ENCODE measurements around the gene ARG2.
"Not testable (repeated sequence)": the region's sequence is repeated elsewhere in the genome, so short reads cannot be mapped to it uniquely, and the experiment has no call there.

The ARG2 gene

DNA sequence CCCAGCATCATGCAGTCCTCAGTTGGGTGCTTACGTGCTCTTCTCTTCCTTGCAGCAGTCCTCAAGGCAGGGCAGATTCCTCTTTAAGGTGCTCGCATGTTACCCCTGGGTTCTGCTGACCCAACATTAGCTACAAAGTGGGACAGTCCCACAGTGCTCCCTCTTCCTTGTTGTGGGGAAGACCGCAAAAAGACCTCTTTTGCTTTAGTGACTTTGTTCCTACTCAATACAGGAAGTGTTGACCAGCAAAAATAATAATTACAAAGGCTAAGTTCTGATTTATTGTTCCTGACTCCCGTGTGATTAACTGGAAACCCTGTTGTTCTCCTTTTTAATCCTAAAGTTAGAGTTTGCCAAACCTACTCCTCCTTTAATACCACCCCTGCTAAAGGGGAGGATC, 33.4 kb upstream of the ARG2 start:
- DNase-seq (no peak), ATAC-seq (no peak)

DNA sequence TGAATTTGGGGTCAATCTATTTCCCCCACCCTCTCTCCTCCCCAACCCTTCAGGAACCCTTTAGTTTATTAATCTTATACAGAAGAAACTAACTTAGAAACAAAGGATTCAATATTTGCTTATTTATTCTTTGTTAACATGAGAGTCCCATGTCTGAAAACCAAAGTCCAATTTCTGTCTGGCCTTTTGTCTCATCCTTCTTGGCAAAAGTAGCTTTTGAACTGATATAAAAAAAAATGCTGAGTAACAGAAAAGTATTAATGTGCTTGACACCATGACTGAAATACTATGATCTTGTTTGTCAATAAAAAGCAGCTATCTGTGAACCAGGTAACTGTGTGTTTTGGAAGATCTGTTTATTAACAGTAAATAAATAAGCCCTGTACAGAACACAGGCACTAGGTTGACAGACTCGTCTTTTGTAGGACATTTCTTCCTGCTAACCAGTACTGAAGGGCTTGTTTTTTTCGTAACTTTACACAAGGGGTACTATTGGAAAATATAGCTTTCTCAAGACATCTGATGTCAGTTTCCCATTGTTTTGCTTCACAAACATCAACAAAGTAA, 30.4 kb upstream of the ARG2 start:
- DNase-seq (no peak), ATAC-seq (no peak)

DNA sequence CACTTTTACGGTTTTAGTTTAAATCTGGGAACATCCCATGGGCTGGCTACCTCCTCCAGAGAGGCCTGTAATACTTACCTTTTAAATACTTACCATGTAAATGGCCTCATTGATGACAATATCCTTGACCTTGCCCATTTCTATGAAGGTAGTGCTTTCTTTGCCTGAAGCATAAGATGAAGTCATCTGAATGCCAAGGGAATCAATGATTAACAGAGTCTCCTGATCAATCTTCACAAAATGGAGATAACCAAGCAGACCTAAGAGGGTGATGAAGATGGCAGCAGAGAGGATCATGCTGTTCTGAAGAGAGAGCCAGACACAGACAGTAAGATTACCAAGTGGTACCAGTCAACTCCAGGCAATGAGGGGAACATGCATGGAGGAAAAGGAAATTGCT, 26.1 kb upstream of the ARG2 start:
- DNase-seq, ATAC-seq: not testable (repeated sequence)

DNA sequence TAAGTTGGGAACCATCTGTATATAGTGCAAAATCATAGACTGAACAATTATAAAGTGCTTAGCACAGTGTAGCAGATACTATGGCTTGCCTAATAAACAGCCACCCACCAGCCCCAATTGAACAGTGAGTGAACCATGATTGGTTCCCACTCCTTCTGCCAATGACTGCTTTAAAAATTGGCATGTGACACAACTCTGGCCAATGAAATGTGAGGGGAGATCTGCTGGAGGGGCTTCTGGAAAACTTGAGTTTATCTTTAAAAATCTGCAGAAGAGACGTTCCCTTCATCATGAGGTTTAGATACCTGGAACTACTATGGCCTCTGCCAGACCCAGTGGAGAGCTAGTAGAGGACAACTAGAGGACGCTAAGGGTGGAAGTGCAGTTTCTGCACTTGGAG, 24.3 kb upstream of the ARG2 start:
- DNase-seq (no peak), ATAC-seq (no peak)

DNA sequence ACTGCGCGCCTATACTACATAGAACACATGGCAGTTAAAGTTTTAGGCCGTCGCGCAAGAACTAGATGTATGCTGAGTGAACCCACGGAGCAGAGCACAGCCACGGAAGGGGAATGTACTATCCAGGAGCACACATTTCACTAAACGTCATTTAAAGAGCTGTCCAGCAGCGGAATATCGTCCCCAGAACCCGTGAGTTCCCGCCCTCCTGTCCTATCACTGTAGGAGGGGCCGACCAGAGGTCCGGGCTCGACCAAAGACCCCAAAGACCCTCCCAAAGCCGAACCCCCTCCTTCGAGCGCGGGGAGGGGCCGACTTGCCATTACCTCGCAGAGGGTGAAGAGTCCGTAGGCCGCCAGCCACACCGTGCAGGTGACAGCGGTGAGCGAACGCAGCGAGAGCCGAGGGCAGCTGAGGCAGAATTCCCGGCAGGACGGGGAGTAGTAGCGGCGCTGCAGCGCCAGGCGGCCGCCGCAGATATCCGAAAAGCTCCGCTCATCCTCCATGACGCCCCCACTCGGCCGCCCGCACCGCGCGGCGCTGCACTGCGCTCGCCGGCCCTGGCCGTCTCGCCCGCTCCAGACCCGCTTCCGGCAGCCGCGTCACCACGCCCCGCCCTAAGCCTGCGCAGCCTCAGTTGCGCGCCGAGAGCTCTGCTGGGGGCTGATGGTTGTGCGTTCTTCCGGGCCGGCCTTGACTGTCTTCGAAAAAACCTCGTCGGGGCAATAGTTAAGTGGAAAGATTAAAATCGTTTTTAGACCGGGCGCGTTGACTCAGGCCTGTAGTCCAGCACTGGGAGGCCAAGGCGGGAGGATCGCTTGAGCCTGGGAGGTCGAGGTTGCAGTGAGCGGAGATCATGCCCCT, 19.8 kb upstream of the ARG2 start, which contains the start of gene PIGH:
Gene PIGH, minus strand, starts transcription at position 571 of the 864 bp plus-strand sequence. Its CDS starts 65 bp downstream, at position 506.
- ATAC-seq, result peak; percentile 99
- DNase-seq, result peak; percentile 97

DNA sequence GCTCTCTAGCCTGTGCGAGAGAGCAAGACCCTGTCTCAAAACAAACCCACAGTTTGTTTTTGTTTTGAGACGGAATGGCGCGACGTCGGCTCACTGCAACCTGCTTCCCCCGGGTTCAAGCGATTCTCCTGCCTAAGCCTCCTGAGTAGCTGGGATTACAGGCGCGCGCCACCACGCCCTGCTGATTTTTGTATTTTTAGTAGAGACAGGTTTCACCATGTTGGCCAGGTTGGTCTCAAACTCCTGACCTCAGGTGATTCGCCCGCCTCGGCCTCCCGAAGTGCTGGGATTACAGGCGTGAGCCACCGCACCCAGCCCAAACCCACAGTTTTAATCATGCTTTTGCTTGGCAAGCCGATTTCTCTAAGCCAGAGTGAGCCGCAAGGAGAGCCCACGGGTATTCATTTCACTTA, 19.2 kb upstream of the ARG2 start:
- not testable (repeated sequence) for DNase-seq
- ATAC-seq, result peak; percentile 2

DNA sequence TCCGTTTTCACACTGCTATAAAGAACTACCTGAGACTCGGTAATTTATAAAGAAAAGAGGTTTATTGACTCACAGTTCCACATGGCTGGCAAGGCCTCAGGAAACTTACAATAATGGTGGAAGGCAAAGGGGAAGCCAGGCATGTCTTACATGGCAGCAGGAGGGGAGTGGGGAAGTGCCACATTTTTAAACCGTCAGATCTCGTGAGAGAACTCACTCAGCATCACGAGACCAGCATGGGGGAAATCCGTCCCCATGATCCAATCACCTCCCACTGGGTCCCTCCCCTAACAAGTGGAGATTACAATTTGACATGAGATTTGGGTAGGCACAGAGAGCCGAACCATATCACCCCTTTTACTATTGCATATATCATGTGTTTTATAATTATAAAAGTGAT, 17.6 kb upstream of the ARG2 start:
- no peak for DNase-seq
- ATAC-seq, result no peak

DNA sequence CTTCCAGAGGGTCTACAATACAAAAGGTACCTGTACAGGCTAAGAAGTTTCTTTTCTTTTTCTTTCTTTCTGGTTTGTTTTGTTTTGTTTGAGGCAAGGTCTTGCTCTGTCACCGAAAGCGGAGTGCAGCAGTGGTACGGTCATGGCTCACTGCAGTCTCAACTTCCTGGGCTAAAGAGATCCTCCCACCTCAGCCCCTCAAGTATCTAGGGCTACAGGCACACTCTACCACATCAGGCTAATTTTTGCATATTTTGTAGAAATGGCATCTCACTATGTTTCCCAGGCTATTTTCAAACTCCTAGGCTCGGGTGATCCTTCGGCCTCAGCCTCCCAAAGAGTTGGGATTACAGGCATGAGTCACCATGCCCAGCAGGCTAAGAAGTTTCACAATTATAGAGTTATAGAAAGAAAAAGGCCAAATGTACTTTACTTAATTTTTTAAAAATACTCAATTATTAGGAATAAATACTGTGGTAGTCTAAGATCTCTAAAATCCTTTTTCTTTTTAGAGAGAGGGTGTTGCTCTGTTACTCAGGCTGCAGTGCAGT, 16.6 kb upstream of the ARG2 start:
- DNase-seq (no peak), ATAC-seq (no peak)

DNA sequence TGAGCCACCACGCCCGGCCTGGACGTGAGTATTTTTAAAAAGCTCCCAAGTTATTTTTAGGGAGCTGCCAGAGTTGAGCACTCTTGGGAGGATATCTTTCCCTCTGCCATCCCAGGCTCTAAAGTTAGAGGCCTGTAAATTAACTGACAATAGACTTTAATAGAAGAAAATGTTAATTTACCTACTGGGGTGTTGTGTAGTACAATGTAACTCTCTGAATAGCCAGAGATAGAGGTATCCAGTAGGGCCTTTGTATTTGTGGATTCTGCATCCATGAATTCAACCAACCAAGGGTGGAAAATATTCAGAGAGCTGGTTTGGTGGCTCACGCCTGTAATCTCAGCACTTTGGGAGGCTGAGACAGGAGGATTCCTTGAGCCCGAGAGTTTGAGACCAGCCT, 12.1 kb upstream of the ARG2 start:
- DNase-seq (no peak), ATAC-seq (no peak)

DNA sequence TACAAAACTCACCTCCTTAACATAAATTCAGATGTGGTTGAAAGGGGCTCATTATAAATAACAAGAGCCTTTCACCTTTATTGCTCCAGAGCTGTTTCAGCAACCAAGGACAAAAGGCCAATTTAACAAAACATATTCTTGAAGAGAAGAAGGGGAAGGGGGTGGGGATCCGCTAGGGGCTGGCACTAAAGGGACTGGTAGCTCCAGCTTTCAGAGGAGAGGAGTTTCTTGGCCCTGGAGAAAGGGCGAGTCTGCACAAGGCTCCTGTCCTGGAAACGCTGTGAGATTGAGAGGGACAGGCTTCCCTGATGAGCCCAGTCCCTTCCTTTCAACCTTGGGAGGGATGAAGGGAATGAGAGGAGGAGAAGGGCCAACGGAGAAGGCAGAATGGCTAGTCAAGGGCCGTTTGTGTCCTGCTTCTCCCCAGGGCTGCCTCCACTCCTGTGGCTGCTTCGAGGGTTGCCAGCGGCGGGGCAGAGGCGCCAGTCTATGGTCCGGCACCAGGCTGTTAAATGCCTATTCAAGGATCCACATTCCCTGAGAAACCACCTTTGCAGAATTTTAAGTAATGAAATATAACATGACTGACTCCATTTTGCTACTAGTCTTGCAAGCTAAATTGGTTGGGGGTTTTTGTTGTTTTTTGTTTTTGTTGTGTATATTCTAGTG, 9.9 kb upstream of the ARG2 start:
- ATAC-seq, result no peak
- no peak for DNase-seq

DNA sequence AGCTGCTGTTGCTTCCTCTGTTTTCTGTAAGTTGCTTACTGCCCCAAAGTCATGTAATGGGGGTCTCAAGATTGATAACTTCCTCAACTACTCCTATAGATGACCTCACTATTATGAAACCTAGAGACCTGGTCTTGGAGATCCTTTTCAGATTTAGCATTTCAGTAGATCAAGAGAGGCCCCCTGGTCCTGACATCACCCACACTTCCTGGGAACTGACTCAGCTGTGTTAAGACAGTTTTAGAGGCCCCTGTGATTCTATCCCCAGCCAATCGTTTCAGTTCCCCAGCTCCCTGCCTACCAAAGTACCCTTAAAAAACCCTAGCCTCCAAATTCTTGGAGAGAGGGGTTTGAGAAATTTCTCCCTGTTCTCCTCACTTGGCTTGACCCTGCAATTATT, 9.2 kb upstream of the ARG2 start:
- ATAC-seq (peak; percentile 85), DNase-seq (no peak)

DNA sequence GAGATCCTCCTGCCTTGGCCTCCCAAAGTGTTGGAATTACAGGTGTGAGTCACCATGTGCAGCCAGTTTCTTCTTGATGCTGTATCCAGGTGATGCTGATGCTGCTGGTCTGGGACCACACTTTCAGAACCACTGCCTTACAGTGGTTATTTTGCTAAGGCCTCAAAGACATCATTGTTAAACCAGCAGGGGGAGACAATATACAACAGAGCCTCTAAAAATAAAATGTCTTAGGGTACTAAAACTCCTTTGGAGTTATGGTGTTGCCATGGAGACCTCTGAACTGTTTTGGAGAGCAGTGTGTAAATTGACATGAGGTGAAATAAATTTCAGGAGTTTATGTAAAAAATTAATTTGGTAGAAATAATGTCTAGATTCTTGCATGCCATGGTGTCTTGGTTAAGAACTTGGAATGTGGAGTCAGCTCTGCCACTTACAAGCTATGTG, 1.1 kb upstream of the ARG2 start:
- DNase-seq, result no peak
- ATAC-seq, result peak; percentile 45

DNA sequence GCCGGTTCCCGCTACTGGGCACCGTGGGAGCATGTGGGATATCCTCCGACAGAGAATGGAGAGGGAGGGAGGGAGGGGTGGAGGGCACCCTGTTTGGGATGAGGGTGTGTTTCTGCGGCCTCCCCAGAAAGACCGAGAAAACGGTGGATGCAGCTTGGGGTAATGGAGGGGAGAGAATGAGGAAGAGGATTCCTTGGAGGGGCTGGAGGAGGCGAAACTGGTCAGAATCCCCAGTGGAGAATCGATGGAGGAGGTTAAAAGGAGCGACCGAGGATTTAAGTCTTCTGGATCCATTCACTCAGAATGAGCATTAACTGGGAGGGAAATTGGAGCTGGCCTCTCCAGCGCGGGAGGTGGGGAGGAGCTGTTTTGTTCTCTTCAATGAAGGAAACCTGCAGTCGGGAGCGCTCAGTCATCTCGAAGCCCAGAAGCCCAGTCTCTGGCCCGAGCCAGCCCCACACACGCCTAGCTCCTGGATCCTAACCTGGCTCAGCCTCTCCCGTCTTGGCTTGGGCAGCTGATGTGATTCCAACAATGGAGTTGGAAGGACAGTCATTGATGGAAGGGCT, 581 bp downstream of the ARG2 start:
- DNase-seq (peak; percentile 17), ATAC-seq (no peak)

DNA sequence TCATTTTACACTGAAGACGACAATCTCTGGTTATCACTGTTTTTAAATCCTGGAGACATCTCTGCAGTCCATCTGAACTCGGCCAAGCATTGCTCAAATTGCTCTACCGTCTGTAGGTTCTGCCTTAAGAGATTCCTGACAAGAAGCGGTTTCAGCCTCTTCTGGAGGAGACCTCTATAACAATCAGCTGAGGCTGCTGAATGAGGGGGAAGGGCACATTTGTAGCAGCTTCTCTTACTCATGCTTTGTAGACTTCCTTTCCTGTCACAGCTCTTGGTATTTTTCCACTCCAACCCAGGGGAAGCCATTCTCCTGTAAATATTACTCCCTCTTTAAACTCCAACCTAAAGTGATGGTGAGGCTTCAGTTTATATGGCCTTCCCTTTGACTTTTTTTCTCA, 3.0 kb downstream of the ARG2 start:
- no peak for ATAC-seq
- no peak for DNase-seq

DNA sequence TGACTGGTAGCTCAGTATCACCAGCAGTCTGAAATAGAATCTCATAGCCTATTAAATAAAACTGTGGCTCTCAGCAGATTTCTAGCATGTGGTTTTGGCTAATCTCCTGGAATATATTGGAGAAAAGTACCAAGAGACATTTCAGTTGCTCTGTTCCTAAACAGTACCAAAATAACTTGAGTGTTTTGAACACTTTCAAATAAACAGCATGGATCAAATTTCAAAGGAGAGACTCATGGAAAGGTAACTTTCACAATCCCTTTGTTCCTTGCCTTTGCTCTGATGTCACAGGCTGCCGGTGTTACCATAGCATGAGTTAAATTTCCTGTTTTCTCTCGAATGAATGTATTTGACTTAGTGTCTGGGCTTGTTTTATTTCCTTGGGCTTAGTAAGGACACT, 3.4 kb downstream of the ARG2 start:
- no peak for ATAC-seq
- DNase-seq, result no peak

DNA sequence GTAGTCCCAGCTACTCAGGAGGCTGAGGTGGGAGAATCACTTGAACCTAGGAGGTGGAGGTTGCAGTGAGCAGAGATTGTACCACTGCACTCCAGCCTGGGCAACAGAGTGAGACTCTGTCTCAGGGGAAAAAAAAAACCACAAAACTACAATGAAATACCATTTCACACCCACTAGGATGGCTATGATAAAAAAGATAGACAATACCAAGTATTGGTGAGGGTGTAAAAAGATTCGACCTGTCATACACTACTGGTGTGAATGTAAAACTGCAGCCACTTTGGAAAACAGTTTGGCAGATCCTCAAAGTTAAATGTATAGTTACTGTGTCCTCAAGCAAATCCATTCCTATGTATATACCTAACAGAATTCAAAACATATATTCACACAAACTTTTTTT, 6.4 kb downstream of the ARG2 start:
- DNase-seq, result not testable (repeated sequence)
- peak; percentile 42 for ATAC-seq

DNA sequence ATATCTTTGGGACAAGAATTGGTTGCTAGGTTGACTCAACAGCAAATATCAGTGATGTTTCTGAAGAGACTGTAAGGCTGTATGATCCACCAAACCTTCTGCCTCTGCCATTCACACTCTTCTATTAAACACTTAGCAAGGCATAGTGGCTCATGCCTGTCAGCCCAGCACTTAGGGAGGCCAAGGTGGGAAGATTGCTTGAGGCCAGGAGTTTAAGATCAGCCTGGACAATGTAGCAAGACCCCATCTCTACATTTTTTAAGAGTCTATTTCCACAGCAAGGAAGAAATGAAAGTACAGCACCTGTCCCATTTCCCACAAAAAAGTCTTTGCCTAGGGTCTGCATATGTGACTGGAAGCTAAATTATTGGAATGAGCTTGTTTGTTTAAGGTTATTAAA, 7.8 kb downstream of the ARG2 start:
- ATAC-seq, result no peak
- no peak for DNase-seq

DNA sequence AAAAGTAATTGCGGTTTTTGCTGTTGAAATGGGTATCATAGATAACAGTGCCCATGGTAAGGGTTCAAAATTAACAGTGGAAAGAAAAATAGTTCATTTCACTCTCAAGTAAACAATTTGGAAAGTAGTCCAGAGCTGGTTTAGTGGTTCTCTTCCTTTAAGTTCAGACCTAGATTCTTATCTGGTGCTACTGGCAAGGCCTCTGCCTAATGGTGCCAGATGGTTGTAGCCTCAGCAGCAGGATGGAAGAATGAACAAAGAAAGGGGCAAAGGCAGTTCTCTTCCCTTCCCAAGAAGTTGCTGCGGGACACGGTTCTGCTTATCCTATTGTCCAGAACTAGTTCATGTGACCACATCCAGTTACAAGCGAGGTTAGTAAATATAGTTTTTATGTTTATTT, 10.5 kb downstream of the ARG2 start:
- DNase-seq (no peak), ATAC-seq (no peak)

DNA sequence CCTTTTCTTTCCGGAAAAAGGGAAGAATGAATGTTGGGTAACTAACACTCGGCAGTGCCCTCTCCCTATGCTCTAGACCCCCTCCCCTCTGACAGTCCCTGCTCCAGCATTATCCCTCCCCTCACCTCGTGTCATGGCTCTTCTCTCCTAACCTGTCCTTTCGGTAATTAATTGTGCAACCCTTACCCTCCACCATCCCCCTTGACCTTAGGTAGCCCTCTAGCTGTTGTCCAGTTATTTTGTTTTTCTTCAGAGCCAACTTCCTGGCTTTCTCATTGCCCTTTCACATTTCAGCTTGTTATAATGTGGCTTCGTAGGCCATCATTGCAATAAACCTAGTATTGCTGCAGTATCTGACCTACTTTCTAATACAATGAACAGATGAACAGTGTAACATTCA, 11.2 kb downstream of the ARG2 start:
- DNase-seq (no peak), ATAC-seq (no peak)

DNA sequence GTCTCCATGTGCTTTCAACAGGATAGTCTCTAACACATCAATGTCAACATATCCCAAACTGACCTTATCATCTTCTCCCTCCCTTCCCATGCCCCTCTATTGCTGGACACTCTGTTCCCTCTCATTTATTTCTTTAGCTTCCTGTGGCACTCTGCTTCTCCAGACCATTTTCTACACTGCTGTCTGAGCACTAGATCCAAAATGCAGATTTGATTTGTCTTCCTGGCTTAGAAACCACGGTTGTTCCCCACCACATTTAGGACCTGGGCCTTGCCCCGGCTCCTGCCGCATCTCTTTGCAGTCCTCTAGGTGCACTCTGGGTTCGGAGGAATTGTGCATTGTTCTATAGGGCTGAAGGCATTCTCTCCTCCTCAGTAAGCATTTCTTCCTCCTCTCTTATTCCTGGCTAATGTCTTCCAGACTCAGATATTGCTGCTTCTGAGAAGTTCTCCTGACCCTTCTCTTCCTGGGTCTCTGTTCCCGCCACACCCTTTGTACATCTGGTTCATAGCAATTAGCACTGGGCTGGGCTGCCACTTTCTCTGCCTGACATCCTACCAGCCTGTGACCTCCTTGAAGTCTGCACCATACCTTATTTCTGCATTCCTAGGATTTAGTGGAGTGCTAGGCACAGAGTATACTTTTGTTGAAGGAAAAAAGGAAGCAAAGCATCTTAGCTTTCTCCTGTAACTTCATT, 13.9 kb downstream of the ARG2 start:
- ATAC-seq, result no peak
- DNase-seq, result no peak

DNA sequence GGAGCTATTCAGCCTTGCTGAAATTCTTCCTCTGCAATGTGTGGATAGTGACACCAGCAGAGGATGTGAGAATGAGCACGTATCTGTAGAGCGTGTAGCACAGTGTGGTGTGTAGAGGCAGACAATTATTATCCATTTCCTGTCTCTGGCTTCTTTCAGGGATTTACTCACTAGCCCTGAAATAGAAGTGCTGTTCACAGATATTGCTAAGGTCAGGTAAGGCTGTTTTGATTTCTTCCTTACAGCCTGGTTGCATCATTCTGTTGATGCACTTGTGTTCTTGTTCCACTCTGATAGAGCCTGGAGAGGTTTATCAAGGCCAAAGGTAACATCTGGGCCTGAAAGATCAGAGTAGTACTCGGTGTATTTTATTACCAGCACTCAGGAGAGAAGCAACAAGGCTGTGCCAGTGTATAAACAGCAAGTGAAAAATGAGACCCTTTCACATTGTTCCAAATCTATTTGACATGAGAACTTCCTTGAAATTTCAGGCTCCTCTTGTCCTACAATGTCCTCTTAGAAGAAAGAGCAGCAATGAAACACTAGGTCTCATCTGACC, 16.7 kb downstream of the ARG2 start:
- DNase-seq (no peak), ATAC-seq (peak; percentile 28)

DNA sequence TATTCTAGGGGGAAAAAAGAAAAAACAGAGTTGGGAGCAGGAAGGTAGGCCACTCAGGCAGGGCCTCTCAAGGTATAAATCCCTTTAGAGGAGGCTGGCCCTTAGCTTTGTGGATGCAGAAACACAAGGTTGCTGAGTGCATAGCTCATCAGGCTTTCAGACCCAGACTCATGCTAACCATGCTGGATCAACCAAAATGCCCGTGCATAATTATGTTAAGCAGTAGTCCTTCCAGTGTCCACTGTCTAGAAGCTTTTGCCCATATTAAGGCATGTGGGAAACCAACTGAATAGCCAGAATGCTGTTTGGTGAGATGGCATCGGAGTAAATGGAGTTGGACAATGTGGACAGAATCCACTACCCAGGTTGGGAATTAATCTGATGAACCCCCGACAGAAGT, 18.9 kb downstream of the ARG2 start:
- no peak for ATAC-seq
- DNase-seq, result no peak

Measured in stimulated activated naive CD8-positive, alpha-beta T cell treated with anti-CD3 and anti-CD28 coated beads, Interleukin-15, Interleukin-2, amounts not matched to agents 100 U/mL and 50 U/mL, for 24 hours (primary cell).